ENCODE results near the gene YIPF2. TPM values are rescaled to one million over a fixed set of nuclear protein-coding genes. Genes with fewer than 3 reads are reported as not detected.
A peak's percentile ranks its signal among the peaks of the same experiment; 100 is the strongest.

The YIPF2 gene
- total RNA-seq, 1 donor from 2014 or later = 68.4 TPM

GRCh38 chr19:10874024-10874423 is 54.4 kb downstream of the YIPF2 start:
- no peak for DNase-seq (ENCODE audit: extremely low spot score, unreplicated experiment)
- peaks cover 28% of the 10 kb centered on the region for H3K4me1 Mint-ChIP-seq (ENCODE audit: unreplicated experiment)
- H3K27ac Mint-ChIP-seq (ENCODE audit: unreplicated experiment) = no peak overlapping the region
- no peaks in the 10 kb centered on the region for H3K27me3 Mint-ChIP-seq (ENCODE audit: unreplicated experiment)
- H3K36me3 Mint-ChIP-seq (ENCODE audit: unreplicated experiment) = no peaks in the 10 kb centered on the region
- no peak overlapping the region for H3K4me3 Mint-ChIP-seq (ENCODE audit: unreplicated experiment)
- no peaks in the 10 kb centered on the region for H3K9me3 Mint-ChIP-seq (ENCODE audit: unreplicated experiment)
- TF ChIP-seq, protein P1, sequence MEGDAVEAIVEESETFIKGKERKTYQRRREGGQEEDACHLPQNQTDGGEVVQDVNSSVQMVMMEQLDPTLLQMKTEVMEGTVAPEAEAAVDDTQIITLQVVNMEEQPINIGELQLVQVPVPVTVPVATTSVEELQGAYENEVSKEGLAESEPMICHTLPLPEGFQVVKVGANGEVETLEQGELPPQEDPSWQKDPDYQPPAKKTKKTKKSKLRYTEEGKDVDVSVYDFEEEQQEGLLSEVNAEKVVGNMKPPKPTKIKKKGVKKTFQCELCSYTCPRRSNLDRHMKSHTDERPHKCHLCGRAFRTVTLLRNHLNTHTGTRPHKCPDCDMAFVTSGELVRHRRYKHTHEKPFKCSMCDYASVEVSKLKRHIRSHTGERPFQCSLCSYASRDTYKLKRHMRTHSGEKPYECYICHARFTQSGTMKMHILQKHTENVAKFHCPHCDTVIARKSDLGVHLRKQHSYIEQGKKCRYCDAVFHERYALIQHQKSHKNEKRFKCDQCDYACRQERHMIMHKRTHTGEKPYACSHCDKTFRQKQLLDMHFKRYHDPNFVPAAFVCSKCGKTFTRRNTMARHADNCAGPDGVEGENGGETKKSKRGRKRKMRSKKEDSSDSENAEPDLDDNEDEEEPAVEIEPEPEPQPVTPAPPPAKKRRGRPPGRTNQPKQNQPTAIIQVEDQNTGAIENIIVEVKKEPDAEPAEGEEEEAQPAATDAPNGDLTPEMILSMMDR (IDR thresholded peaks at IDR 0.05) = no peak

- Mint-ChIP-seq H3K27me3 (ENCODE audit: unreplicated experiment) (no peaks in the 10 kb centered on the region), H3K36me3 (ENCODE audit: unreplicated experiment) (no peaks in the 10 kb centered on the region), H3K4me1 (ENCODE audit: unreplicated experiment) (peaks cover 19% of the 10 kb centered on the region), H3K4me3 (ENCODE audit: unreplicated experiment) (peak overlapping the region; percentile 94), H3K27ac (ENCODE audit: unreplicated experiment) (peak overlapping the region; percentile 93), H3K9me3 (ENCODE audit: unreplicated experiment) (no peaks in the 10 kb centered on the region)
- TF ChIP-seq, protein P1 (IDR thresholded peaks at IDR 0.05) = no peak
- no peak for DNase-seq (ENCODE audit: extremely low spot score, unreplicated experiment)
Measured at GRCh38 chr19:10872546-10873107, 55.8 kb downstream of the YIPF2 start.

Other genes starting within 250 kb of the YIPF2 start
- 56.3 and 57.7 TPM in 2 replicates for gene QTRT1, start 227.2 kb downstream of the YIPF2 start, total RNA-seq
- gene DNM2, start 210.6 kb downstream of the YIPF2 start, total RNA-seq = 157 and 163 TPM in 2 replicates
- 33.6 and 35.5 TPM in 2 replicates for gene TMED1, start 92.4 kb downstream of the YIPF2 start, total RNA-seq
- 0.27 TPM in 1 of 2 replicates, not detected in the other for gene C19orf38, start 80.2 kb downstream of the YIPF2 start, total RNA-seq
- gene CARM1, start 57.1 kb downstream of the YIPF2 start, total RNA-seq = 66.7 and 70.8 TPM in 2 replicates
- gene TIMM29, start 172 bp upstream of the YIPF2 start, total RNA-seq = 25.7 and 25.8 TPM in 2 replicates
- gene SMARCA4, start 32.4 kb upstream of the YIPF2 start, total RNA-seq = 130 and 131 TPM in 2 replicates
- 75.4 and 96.9 TPM in 2 replicates for gene LDLR, start 160.8 kb upstream of the YIPF2 start, total RNA-seq
- 11.9 and 13.5 TPM in 2 replicates for gene SPC24, start 227.1 kb upstream of the YIPF2 start, total RNA-seq